PC-9 (cell line): ENCODE measurements around the gene DPYSL3.

ENCODE experiments used
- CTCF ChIP-seq: fragments of 200-600 bp; sonication (generic); conservative IDR thresholded peaks from 2 replicates; pipeline ENCODE4 v1.6.1; 2017; ENCODE audit warnings: mixed run types, antibody characterized with exemption, mild to moderate bottlenecking, moderate library complexity
- EZH2 ChIP-seq: fragments of 200-600 bp; sonication (generic); IDR thresholded peaks from 2 replicates; pipeline ENCODE4 v1.8.0; 2017; ENCODE audit warnings: antibody characterized with exemption, low read depth

- TF ChIP-seq CTCF (no peak), EZH2 (no peak)
These were observed 20.9 kb upstream of the DPYSL3 start for GRCh38 chr5:147530530-147531389.
